Measurements from ENCODE around the gene PTGR2. TPM values are rescaled to one million over a fixed set of nuclear protein-coding genes. Genes with fewer than 3 reads are reported as not detected.
"Not testable (repeated sequence)": the region's sequence is repeated elsewhere in the genome, so short reads cannot be mapped to it uniquely, and the experiment has no call there.

PTGR2 gene
- total and polyA plus RNA-seq, 9 donors, result 5.7 to 10.9 (median 7.3) TPM

- H3K4me1 ChIP-seq (ENCODE audit: control insufficient read depth, insufficient read depth, low read length), result no peaks in the 10 kb centered on the region
- DNase-seq, result peak; percentile 47
- H3K36me3 ChIP-seq (ENCODE audit: control insufficient read depth, insufficient read depth, low read length), result peaks cover 12% of the 10 kb centered on the region
- no peak overlapping the region for H3K4me3 ChIP-seq (ENCODE audit: low read length)
- no peaks in the 10 kb centered on the region for H3K9me3 ChIP-seq (replicated peaks; ENCODE audit: control insufficient read depth, low read depth, low read length)
- no peak overlapping the region for H3K27ac ChIP-seq (ENCODE audit: low read length)
- H3K27me3 ChIP-seq (ENCODE audit: control insufficient read depth, insufficient read depth, low read length), result no peaks in the 10 kb centered on the region
Measured at GRCh38 chr14:73859145-73859544, 7.5 kb downstream of the PTGR2 start.

- no peak overlapping the region for H3K4me3 ChIP-seq (ENCODE audit: low read length)
- peaks cover 18% of the 10 kb centered on the region for H3K36me3 ChIP-seq (ENCODE audit: control insufficient read depth, insufficient read depth, low read length)
- no peaks in the 10 kb centered on the region for H3K27me3 ChIP-seq (ENCODE audit: control insufficient read depth, insufficient read depth, low read length)
- 94% methylated on average over 2 of the region's 5 CpGs for WGBS (ENCODE audit: insufficient coverage)
- DNase-seq, result no peak
- no peak overlapping the region for H3K27ac ChIP-seq (ENCODE audit: low read length)
- no peaks in the 10 kb centered on the region for H3K4me1 ChIP-seq (ENCODE audit: control insufficient read depth, insufficient read depth, low read length)
- H3K9me3 ChIP-seq (replicated peaks; ENCODE audit: control insufficient read depth, low read depth, low read length), result no peaks in the 10 kb centered on the region
Measured at GRCh38 chr14:73861073-73861472, 9.4 kb downstream of the PTGR2 start.

GRCh38 chr14:73862480-73862879 lies 10.8 kb downstream of the PTGR2 start:
- no peaks in the 10 kb centered on the region for H3K27me3 ChIP-seq (ENCODE audit: control insufficient read depth, insufficient read depth, low read length)
- H3K36me3 ChIP-seq (ENCODE audit: control insufficient read depth, insufficient read depth, low read length), result peaks cover 18% of the 10 kb centered on the region
- WGBS (ENCODE audit: insufficient coverage), result no CpG with 5 or more reads among the region's 8 CpGs
- H3K4me3 ChIP-seq (ENCODE audit: low read length), result no peak overlapping the region
- DNase-seq, result no peak
- no peak overlapping the region for H3K27ac ChIP-seq (ENCODE audit: low read length)
- no peaks in the 10 kb centered on the region for H3K4me1 ChIP-seq (ENCODE audit: control insufficient read depth, insufficient read depth, low read length)
- no peaks in the 10 kb centered on the region for H3K9me3 ChIP-seq (replicated peaks; ENCODE audit: control insufficient read depth, low read depth, low read length)

- no peaks in the 10 kb centered on the region for H3K9me3 ChIP-seq (replicated peaks; ENCODE audit: control insufficient read depth, low read depth, low read length)
- 100% methylated on average over 1 of the region's 2 CpGs for WGBS (ENCODE audit: insufficient coverage)
- H3K36me3 ChIP-seq (ENCODE audit: control insufficient read depth, insufficient read depth, low read length), result peaks cover 18% of the 10 kb centered on the region
- no peak overlapping the region for H3K27ac ChIP-seq (ENCODE audit: low read length)
- DNase-seq, result no peak
- no peak overlapping the region for H3K4me3 ChIP-seq (ENCODE audit: low read length)
- no peaks in the 10 kb centered on the region for H3K27me3 ChIP-seq (ENCODE audit: control insufficient read depth, insufficient read depth, low read length)
- no peaks in the 10 kb centered on the region for H3K4me1 ChIP-seq (ENCODE audit: control insufficient read depth, insufficient read depth, low read length)
Measured at GRCh38 chr14:73863209-73863608, 11.6 kb downstream of the PTGR2 start.

GRCh38 chr14:73865534-73866113 lies 14.0 kb downstream of the PTGR2 start:
- H3K9me3 ChIP-seq (replicated peaks; ENCODE audit: control insufficient read depth, low read depth, low read length), result no peaks in the 10 kb centered on the region
- DNase-seq, result no peak
- whole genome bisulfite sequencing (ENCODE audit: insufficient coverage), result 93% methylated on average over 2 of the region's 8 CpGs
- peaks cover 18% of the 10 kb centered on the region for H3K36me3 ChIP-seq (ENCODE audit: control insufficient read depth, insufficient read depth, low read length)
- H3K27me3 ChIP-seq (ENCODE audit: control insufficient read depth, insufficient read depth, low read length), result no peaks in the 10 kb centered on the region
- H3K27ac ChIP-seq (ENCODE audit: low read length), result no peak overlapping the region
- no peaks in the 10 kb centered on the region for H3K4me1 ChIP-seq (ENCODE audit: control insufficient read depth, insufficient read depth, low read length)
- H3K4me3 ChIP-seq (ENCODE audit: low read length), result no peak overlapping the region

- not testable (repeated sequence) for H3K4me3 ChIP-seq (ENCODE audit: low read length); H3K9me3 ChIP-seq (replicated peaks; ENCODE audit: control insufficient read depth, low read depth, low read length); DNase-seq; H3K27ac ChIP-seq (ENCODE audit: low read length); H3K27me3 ChIP-seq (ENCODE audit: control insufficient read depth, insufficient read depth, low read length); H3K4me1 ChIP-seq (ENCODE audit: control insufficient read depth, insufficient read depth, low read length); H3K36me3 ChIP-seq (ENCODE audit: control insufficient read depth, insufficient read depth, low read length)
- 95% methylated on average over 10 of the region's 11 CpGs for WGBS (ENCODE audit: insufficient coverage)
Measured at GRCh38 chr14:73869754-73870153, 18.1 kb downstream of the PTGR2 start.

- no peaks in the 10 kb centered on the region for H3K4me1 ChIP-seq (ENCODE audit: control insufficient read depth, insufficient read depth, low read length)
Measured at GRCh38 chr14:73870525-73871235, 19.0 kb downstream of the PTGR2 start.

GRCh38 chr14:73873660-73874059 lies 22.0 kb downstream of the PTGR2 start:
- WGBS (ENCODE audit: insufficient coverage), result 100% methylated on average over 1 of the region's 3 CpGs
- Histone ChIP-seq H3K4me3 (ENCODE audit: low read length) (no peak overlapping the region), H3K4me1 (ENCODE audit: control insufficient read depth, insufficient read depth, low read length) (no peaks in the 10 kb centered on the region), H3K36me3 (ENCODE audit: control insufficient read depth, insufficient read depth, low read length) (peaks cover 3% of the 10 kb centered on the region), H3K27ac (ENCODE audit: low read length) (no peak overlapping the region), H3K27me3 (ENCODE audit: control insufficient read depth, insufficient read depth, low read length) (no peaks in the 10 kb centered on the region), H3K9me3 (replicated peaks; ENCODE audit: control insufficient read depth, low read depth, low read length) (no peaks in the 10 kb centered on the region)
- DNase-seq, result no peak

More at GRCh38 chr14:73870525-73871235, 19.0 kb downstream of the PTGR2 start:
- no peak overlapping the region for H3K4me3 ChIP-seq (ENCODE audit: low read length)
- no peak overlapping the region for H3K27ac ChIP-seq (ENCODE audit: low read length)
- H3K27me3 ChIP-seq (ENCODE audit: control insufficient read depth, insufficient read depth, low read length), result no peaks in the 10 kb centered on the region
- H3K36me3 ChIP-seq (ENCODE audit: control insufficient read depth, insufficient read depth, low read length), result no peaks in the 10 kb centered on the region
- DNase-seq, result no peak
- H3K9me3 ChIP-seq (replicated peaks; ENCODE audit: control insufficient read depth, low read depth, low read length), result no peaks in the 10 kb centered on the region
- no CpG with 5 or more reads among the region's 2 CpGs for WGBS (ENCODE audit: insufficient coverage)

- no peak for DNase-seq
- H3K36me3 ChIP-seq (ENCODE audit: control insufficient read depth, insufficient read depth, low read length), result peaks cover 3% of the 10 kb centered on the region
- no peaks in the 10 kb centered on the region for H3K27me3 ChIP-seq (ENCODE audit: control insufficient read depth, insufficient read depth, low read length)
- no peak overlapping the region for H3K4me3 ChIP-seq (ENCODE audit: low read length)
- H3K4me1 ChIP-seq (ENCODE audit: control insufficient read depth, insufficient read depth, low read length), result no peaks in the 10 kb centered on the region
- no peak overlapping the region for H3K27ac ChIP-seq (ENCODE audit: low read length)
- 88% methylated on average over 1 of the region's 3 CpGs for WGBS (ENCODE audit: insufficient coverage)
- H3K9me3 ChIP-seq (replicated peaks; ENCODE audit: control insufficient read depth, low read depth, low read length), result no peaks in the 10 kb centered on the region
Measured at GRCh38 chr14:73877790-73878189, 26.2 kb downstream of the PTGR2 start.

- 75% methylated on average over 6 of the region's 6 CpGs for WGBS (ENCODE audit: insufficient coverage)
- H3K36me3 ChIP-seq (ENCODE audit: control insufficient read depth, insufficient read depth, low read length), result peaks cover 3% of the 10 kb centered on the region
- no peak for DNase-seq
- H3K27me3 ChIP-seq (ENCODE audit: control insufficient read depth, insufficient read depth, low read length), result no peaks in the 10 kb centered on the region
- no peaks in the 10 kb centered on the region for H3K4me1 ChIP-seq (ENCODE audit: control insufficient read depth, insufficient read depth, low read length)
- no peaks in the 10 kb centered on the region for H3K9me3 ChIP-seq (replicated peaks; ENCODE audit: control insufficient read depth, low read depth, low read length)
- H3K4me3 ChIP-seq (ENCODE audit: low read length), result no peak overlapping the region
- no peak overlapping the region for H3K27ac ChIP-seq (ENCODE audit: low read length)
Measured at GRCh38 chr14:73878436-73878835, 26.8 kb downstream of the PTGR2 start.

Data from muscle of leg (tissue), 11 donors.